ENCODE data around the gene DLGAP1. TPM values are rescaled to one million over a fixed set of nuclear protein-coding genes. Genes with fewer than 3 reads are reported as not detected.
A peak's percentile ranks its signal among the peaks of the same experiment; 100 is the strongest.

The DLGAP1 gene
- total and polyA plus RNA-seq, 10 donors = 0.11 to 6.0 (median 2.1) TPM

GRCh38 chr18:3660739-3661515 is 794.2 kb downstream of the DLGAP1 start:
- 31 to 53% (median 42%) methylated on average over 4 of the region's 4 CpGs for WGBS, 5 donors
- intact Hi-C loops (cut with DNase I; ENCODE audit: low total_unique reads) = loop anchor here (10.0 kb wide), 2 partner anchors 56 to 206 kb away; partner anchors contain the start of gene TGIF1
- Histone ChIP-seq H3K9me3 (no peaks in the 10 kb centered on the region), H3K36me3 (no peaks in the 10 kb centered on the region), H3K4me1 (peaks cover 0 to 42% (median 30%) of the 10 kb centered on the region in 6 donors), H3K4me3 (peak overlapping the region in 1 of 8 donors; percentile 42), H3K27me3 (replicated peaks in 1 of 7) (no peaks in the 10 kb centered on the region), H3K27ac (peak overlapping the region in 7 of 8 donors; percentile 61 to 89 (median 76))
- DNase-seq = no peak
- no peak for TF ChIP-seq CTCF (IDR thresholded peaks at IDR 0.05 in 8 of 11, conservative IDR thresholded peaks at IDR 0.05 in 3 of 11)
- TF ChIP-seq POLR2A (IDR thresholded peaks at IDR 0.05) = no peak
- TF ChIP-seq POLR2AphosphoS5 (IDR thresholded peaks at IDR 0.05) = peak in 1 of 3 donors; percentile 38

- Histone ChIP-seq H3K27ac (no peak overlapping the region), H3K9me3 (no peaks in the 10 kb centered on the region), H3K27me3 (replicated peaks in 1 of 7) (no peaks in the 10 kb centered on the region), H3K36me3 (no peaks in the 10 kb centered on the region), H3K4me1 (peaks cover 0 to 25% (median 17%) of the 10 kb centered on the region in 6 donors), H3K4me3 (no peak overlapping the region)
- intact Hi-C loops (cut with DNase I; ENCODE audit: low total_unique reads) = no loop called here
- DNase-seq = no peak
- WGBS, 5 donors = 84 to 96% (median 92%) methylated on average over 1 of the region's 1 CpG
- TF ChIP-seq POLR2A (IDR thresholded peaks at IDR 0.05) (no peak), POLR2AphosphoS5 (IDR thresholded peaks at IDR 0.05) (no peak), CTCF (IDR thresholded peaks at IDR 0.05 in 8 of 11, conservative IDR thresholded peaks at IDR 0.05 in 3 of 11) (no peak)
Observed at GRCh38 chr18:3658529-3658928, 796.6 kb downstream of the DLGAP1 start.

GRCh38 chr18:3655254-3656050 is 799.7 kb downstream of the DLGAP1 start:
- intact Hi-C loops (cut with DNase I; ENCODE audit: low total_unique reads) = no loop called here
- 75 to 85% (median 80%) methylated on average over 15 of the region's 15 CpGs for WGBS, 5 donors
- H3K9me3 ChIP-seq = no peaks in the 10 kb centered on the region
- H3K4me1 ChIP-seq = peaks cover 0 to 24% (median 6%) of the 10 kb centered on the region in 6 donors
- no peak for TF ChIP-seq POLR2A (IDR thresholded peaks at IDR 0.05)
- no peak for TF ChIP-seq POLR2AphosphoS5 (IDR thresholded peaks at IDR 0.05)
- no peak for TF ChIP-seq CTCF (IDR thresholded peaks at IDR 0.05 in 8 of 11, conservative IDR thresholded peaks at IDR 0.05 in 3 of 11)
- DNase-seq = no peak
- no peaks in the 10 kb centered on the region for H3K36me3 ChIP-seq
- peak overlapping the region in 1 of 8 donors; percentile 7 for H3K27ac ChIP-seq
- no peaks in the 10 kb centered on the region for H3K27me3 ChIP-seq (replicated peaks in 1 of 7)
- H3K4me3 ChIP-seq = no peak overlapping the region

Measured in spleen (tissue), 11 donors.